Right lobe of liver (tissue), 6 donors: ENCODE data around the gene NEK2. TPM values are rescaled to one million over a fixed set of nuclear protein-coding genes. Genes with fewer than 3 reads are reported as not detected.

Source experiments
- ATAC-seq, 4 donors: fragments of 200-7000 bp; cut with Tn5 transposase; one replicate each; pipeline ENCODE4 v1.9.1; 2020; ENCODE audit warnings: mild to moderate bottlenecking in 4 of 4, moderate library complexity in 4 of 4
- DNase-seq, 3 donors: peaks; one replicate each; pipeline ENCODE4 v3.0.0-alpha.2; 2020
- H3K27ac ChIP-seq, 3 donors: fragments of 200-600 bp; one replicate each; pipeline ENCODE4 v1.8.0; 2022
- H3K27me3 ChIP-seq, 2 donors: fragments of 200-600 bp; one replicate each; pipeline ENCODE4 v1.8.0; 2022
- H3K36me3 ChIP-seq, 4 donors: fragments of 200-600 bp; sonication (generic) in 1 of 4; one replicate each; pipeline versions ENCODE4 v1.5.1 to v1.8.0; 2017 to 2022; ENCODE audit warnings: control low read depth in 1 of 4
- H3K4me1 ChIP-seq, 4 donors: fragments of 200-600 bp; sonication (generic) in 1 of 4; one replicate each; pipeline versions ENCODE4 v1.5.1 to v1.8.0; 2017 to 2022; ENCODE audit warnings: control low read depth in 1 of 4
- H3K4me3 ChIP-seq, 3 donors: fragments of 200-600 bp; one replicate each; pipeline ENCODE4 v1.8.0; 2022
- H3K9me3 ChIP-seq, 4 donors: fragments of 200-600 bp; sonication (generic) in 1 of 4; one replicate each; pipeline versions ENCODE4 v1.5.1 to v1.8.0; 2017 to 2022; ENCODE audit warnings: control low read depth in 1 of 4
- CTCF ChIP-seq, 4 donors: fragments of 200-600 bp in 3 of 4; fragments of 450-650 bp in 1 of 4; IDR thresholded peaks; one replicate each; pipeline versions ENCODE4 v1.5.1 to v1.8.0; 2016 to 2022; ENCODE audit warnings: antibody characterized with exemption in 4 of 4, mild to moderate bottlenecking in 2 of 4
- POLR2A ChIP-seq: fragments of 450-650 bp; IDR thresholded peaks from one replicate; pipeline ENCODE4 v1.6.1; 2017; ENCODE audit warnings: antibody characterized with exemption, mild to moderate bottlenecking
- WGBS: methylation state at CpG from one replicate; pipeline ENCODE4 v1.1.6; 2018; ENCODE audit warnings: low coverage, low lambda C conversion rate; ENCODE audit not compliant: insufficient coverage; ENCODE audit errors: missing lambda C conversion rate; 5-methylcytosine and 5-hydroxymethylcytosine counted together
- intact Hi-C, 2 donors: fragments of 100-400 bp; cut with DNase I; formaldehyde crosslinking; loops; one replicate each; pipeline versions ENCODE4 v1.11.2 to v1.14.1; 2022
- total RNA-seq, 6 experiments: library from RNA; depleted of rRNA in 2 of 6; stranded (reverse); fragments of >200 nt in 2 of 6; fragmentation: NEBNext Ultra II Directional in 3 of 6; extraction: Animal tissue kit (Norgen Biotek cat#: 25700) in 3 of 6; gene quantifications; one replicate each; pipeline versions ENCODE4 v1.1.0 to v1.2.4, GENCODE V29; 2016 to 2023
- donor health status: DM: no; HTN: yes; CAD: no.
- donor health status: DM: no; HTN: no; CAD: no.
- donor health status: DM: no; HTN: no; CAD: no.
- donor health status: DM: no; HTN: yes; CAD: no.
- donor health status: DM: no; HTN: yes; CAD: no.

NEK2 gene
- total RNA-seq, 6 experiments from 2014 or later: 0.22 to 0.80 (median 0.50) TPM; not detected in 1

DNA sequence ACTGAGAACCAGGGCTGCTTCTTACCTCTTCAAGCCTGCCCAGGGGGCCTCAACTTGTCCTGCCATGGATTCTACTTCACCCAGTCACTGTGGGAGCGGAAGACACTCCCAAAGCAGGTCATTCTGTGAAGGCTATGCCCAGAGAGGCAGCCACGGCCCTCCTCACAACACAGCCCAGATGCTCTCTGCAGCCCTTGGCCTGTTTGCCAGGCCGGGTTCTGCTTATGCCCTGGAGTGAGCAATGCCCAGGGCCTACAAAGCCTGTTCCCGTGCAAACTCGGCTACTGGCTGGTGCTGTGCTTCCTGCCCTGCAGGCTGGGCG is 62.7 kb downstream of the NEK2 start:
- no peak for TF ChIP-seq POLR2A
- TF ChIP-seq CTCF (IDR thresholded peaks at IDR 0.05): no peak
- Histone ChIP-seq H3K9me3 (no peaks in the 10 kb centered on the region), H3K36me3 (no peaks in the 10 kb centered on the region), H3K4me3 (no peak overlapping the region), H3K27me3 (no peaks in the 10 kb centered on the region), H3K4me1 (peaks cover 0 to 38% (median 16%) of the 10 kb centered on the region in 4 donors), H3K27ac (peak overlapping the region in 1 of 3 donors; percentile 21)
- DNase-seq (no peak), ATAC-seq (no peak)
- no CpG with 5 or more reads among the region's 6 CpGs for WGBS
- intact Hi-C loops: no loop called here

Other genes with a start within 250 kb of the NEK2 start
- not detected for gene RD3, start 183.5 kb downstream of the NEK2 start, total RNA-seq
- gene SLC30A1, start 96.5 kb downstream of the NEK2 start, total RNA-seq: 10 to 100 TPM; 23.2 to 72.9 (median 48.2) TPM
- 100 to 1,000 TPM in 1 of 6 experiments, 10 to 100 TPM in 5; 32.0 to 141 (median 55.7) TPM for gene LPGAT1, start 155.1 kb upstream of the NEK2 start, total RNA-seq